Activated B cell treated with CpG ODN at 0.5 μM for 24 hours (primary cell): ENCODE results near the gene DHX40. TPM values are rescaled to one million over a fixed set of nuclear protein-coding genes. Genes with fewer than 3 reads are reported as not detected.

Source experiments
- ATAC-seq: fragments of 200-7000 bp; cut with Tn5 transposase; one replicate; pipeline ENCODE4 v1.10.0; 2021; ENCODE audit warnings: low read depth, mild to moderate bottlenecking, moderate library complexity
- CTCF ChIA-PET: fragments of 350-600 bp; sonication (Branson Sonifier 250); formaldehyde crosslinking; loops from one replicate; lab custom pipeline; 2021; ENCODE audit warnings: antibody characterized with exemption; lab: Charles Lee
- POLR2A ChIA-PET: fragments of 350-600 bp; sonication (Branson Sonifier 250); formaldehyde crosslinking; loops from one replicate; lab custom pipeline; 2021; ENCODE audit warnings: antibody characterized with exemption; lab: Charles Lee
- DNase-seq: peaks from one replicate; pipeline ENCODE4 v3.0.0; 2022
- H3K27ac Mint-ChIP-seq: one replicate; pipeline ENCODE4 v1.8.0; 2020; ENCODE audit warnings: mixed read lengths
- H3K27me3 Mint-ChIP-seq: one replicate; pipeline ENCODE4 v1.8.0; 2021; ENCODE audit warnings: mixed read lengths
- H3K36me3 Mint-ChIP-seq: one replicate; pipeline ENCODE4 v1.8.0; 2021; ENCODE audit warnings: low read depth, mixed read lengths
- H3K4me1 Mint-ChIP-seq: one replicate; pipeline ENCODE4 v1.8.0; 2021; ENCODE audit warnings: mixed read lengths
- H3K4me3 Mint-ChIP-seq: one replicate; pipeline ENCODE4 v1.8.0; 2020; ENCODE audit warnings: mild to moderate bottlenecking, mixed read lengths
- H3K9me3 Mint-ChIP-seq: one replicate; pipeline ENCODE4 v1.8.0; 2020; ENCODE audit warnings: mixed read lengths
- intact Hi-C: fragments of 100-400 bp; cut with micrococcal nuclease; formaldehyde crosslinking; loops from one replicate; pipeline ENCODE4 v1.15.1; 2024
- total RNA-seq: library from RNA; stranded (reverse); gene quantifications from 2 replicates; pipeline ENCODE4 v1.2.3, GENCODE V29; 2022
- TF ChIP-seq, protein P1 (sequence below): fragments of 200-600 bp; IDR thresholded peaks from one replicate; pipeline ENCODE4 v1.8.0; 2022; ENCODE audit warnings: antibody characterized with exemption, mild to moderate bottlenecking

The DHX40 gene
- total RNA-seq, 1 donor from 2014 or later: 22.6 TPM

DNA sequence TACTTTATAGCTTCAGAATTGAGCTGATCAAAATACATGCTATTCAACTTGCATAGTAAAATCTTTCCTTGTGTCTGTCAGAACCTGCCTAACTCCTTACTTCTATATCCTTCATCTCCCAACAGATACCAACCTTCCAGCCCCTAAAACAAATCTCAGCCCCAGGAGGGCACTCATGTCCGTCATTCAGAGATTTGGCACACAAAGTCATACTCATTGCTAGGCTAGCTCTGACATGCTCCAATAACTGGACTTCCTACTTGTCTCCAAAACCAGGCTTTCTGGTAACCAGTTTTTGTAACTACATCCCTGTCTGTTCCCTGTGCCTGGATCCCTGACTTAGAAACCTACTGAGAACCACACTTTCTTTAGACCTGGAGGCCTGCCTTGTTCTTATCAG lies 37.5 kb upstream of the DHX40 start:
- POLR2A ChIA-PET: no interaction called here
- no peak overlapping the region for H3K27ac Mint-ChIP-seq
- no peaks in the 10 kb centered on the region for H3K9me3 Mint-ChIP-seq
- intact Hi-C loops: loop anchor here (10.0 kb wide), 1 partner anchor 147 kb away; no protein-coding TSS in a partner anchor
- CTCF ChIA-PET: interaction anchor here (1.1 kb wide), 1 partner anchor 10 kb away, joined by 6 read pairs; no protein-coding TSS in a partner anchor
- peaks cover 10% of the 10 kb centered on the region for H3K27me3 Mint-ChIP-seq
- peaks cover 2% of the 10 kb centered on the region for H3K4me1 Mint-ChIP-seq
- DNase-seq (no peak), ATAC-seq (no peak)
- TF ChIP-seq, protein P1, sequence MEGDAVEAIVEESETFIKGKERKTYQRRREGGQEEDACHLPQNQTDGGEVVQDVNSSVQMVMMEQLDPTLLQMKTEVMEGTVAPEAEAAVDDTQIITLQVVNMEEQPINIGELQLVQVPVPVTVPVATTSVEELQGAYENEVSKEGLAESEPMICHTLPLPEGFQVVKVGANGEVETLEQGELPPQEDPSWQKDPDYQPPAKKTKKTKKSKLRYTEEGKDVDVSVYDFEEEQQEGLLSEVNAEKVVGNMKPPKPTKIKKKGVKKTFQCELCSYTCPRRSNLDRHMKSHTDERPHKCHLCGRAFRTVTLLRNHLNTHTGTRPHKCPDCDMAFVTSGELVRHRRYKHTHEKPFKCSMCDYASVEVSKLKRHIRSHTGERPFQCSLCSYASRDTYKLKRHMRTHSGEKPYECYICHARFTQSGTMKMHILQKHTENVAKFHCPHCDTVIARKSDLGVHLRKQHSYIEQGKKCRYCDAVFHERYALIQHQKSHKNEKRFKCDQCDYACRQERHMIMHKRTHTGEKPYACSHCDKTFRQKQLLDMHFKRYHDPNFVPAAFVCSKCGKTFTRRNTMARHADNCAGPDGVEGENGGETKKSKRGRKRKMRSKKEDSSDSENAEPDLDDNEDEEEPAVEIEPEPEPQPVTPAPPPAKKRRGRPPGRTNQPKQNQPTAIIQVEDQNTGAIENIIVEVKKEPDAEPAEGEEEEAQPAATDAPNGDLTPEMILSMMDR: no peak
- no peak overlapping the region for H3K4me3 Mint-ChIP-seq
- H3K36me3 Mint-ChIP-seq: no peaks in the 10 kb centered on the region

DNA sequence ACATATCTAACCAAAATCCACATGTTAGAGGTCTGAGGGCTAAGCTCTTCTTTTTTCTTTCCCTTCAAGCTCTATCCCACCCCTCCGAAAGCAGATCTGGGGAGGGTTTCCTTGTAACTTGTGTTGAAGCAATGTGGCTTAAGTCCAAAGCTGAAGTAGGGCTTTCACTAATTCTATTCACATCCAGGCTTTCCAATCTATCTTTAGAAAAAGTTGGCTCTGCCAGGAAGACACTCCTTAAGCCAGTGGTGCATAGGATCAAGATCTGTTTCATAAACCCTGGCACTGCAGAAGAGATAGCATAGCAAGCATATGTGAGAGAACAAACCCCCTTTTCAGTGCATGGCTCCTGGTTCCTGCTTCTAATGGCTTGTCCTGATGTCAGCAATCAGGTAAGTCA lies 34.9 kb upstream of the DHX40 start:
- Mint-ChIP-seq H3K27me3 (peaks cover 10% of the 10 kb centered on the region), H3K27ac (no peak overlapping the region), H3K4me1 (peaks cover 7% of the 10 kb centered on the region), H3K9me3 (no peaks in the 10 kb centered on the region), H3K36me3 (no peaks in the 10 kb centered on the region), H3K4me3 (no peak overlapping the region)
- CTCF ChIA-PET: no interaction called here
- TF ChIP-seq, protein P1: no peak
- POLR2A ChIA-PET: no interaction called here
- ATAC-seq (no peak), DNase-seq (no peak)
- intact Hi-C loops: no loop called here

DNA sequence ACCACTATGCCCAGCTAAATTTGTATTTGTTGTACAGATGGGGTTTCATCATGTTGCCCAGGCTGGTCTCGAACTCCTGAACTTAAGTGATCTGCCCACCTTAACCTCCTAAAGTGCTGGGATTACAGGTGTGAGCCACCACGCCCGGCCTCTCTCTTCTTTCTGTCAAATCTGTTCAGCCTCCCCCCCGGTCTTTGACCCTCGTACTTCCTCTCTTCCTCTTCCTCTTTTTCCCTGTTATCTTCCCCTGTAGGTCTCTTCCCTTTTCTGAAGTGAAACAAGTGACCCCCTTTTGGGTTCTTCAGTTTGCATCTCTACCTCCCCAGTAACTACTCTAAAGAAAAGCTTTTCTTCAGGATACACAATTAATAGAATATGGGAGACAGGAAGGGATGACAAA lies 31.7 kb upstream of the DHX40 start:
- CTCF ChIA-PET: no interaction called here
- Mint-ChIP-seq H3K9me3 (peaks cover 3% of the 10 kb centered on the region), H3K4me3 (no peak overlapping the region), H3K27ac (no peak overlapping the region), H3K36me3 (no peaks in the 10 kb centered on the region), H3K4me1 (peaks cover 7% of the 10 kb centered on the region), H3K27me3 (peaks cover 8% of the 10 kb centered on the region)
- DNase-seq: no peak
- TF ChIP-seq, protein P1: no peak
- POLR2A ChIA-PET: interaction anchor here (0.7 kb wide), 1 partner anchor 20 kb away, joined by 4 read pairs; no protein-coding TSS in a partner anchor
- no peak for ATAC-seq
- intact Hi-C loops: no loop called here

DNA sequence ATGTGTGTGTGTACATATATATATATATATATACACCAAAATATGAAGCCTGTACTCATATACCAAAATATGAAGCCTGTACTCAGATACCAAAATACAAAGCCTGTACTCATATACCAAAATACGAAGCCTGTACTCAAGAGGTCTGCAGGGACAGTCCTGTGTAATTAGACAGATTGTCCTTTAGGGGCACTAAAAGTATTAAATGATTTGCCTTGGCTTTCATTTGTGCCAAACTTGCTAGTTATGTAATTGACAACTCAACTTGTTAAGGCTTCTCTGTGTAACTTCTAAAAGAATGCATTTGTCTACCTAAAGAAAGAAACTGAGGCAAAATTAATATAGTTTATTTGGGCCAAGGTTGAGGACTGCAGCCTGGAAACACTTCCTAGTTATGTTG lies 30.8 kb upstream of the DHX40 start:
- H3K36me3 Mint-ChIP-seq: no peaks in the 10 kb centered on the region

DNA sequence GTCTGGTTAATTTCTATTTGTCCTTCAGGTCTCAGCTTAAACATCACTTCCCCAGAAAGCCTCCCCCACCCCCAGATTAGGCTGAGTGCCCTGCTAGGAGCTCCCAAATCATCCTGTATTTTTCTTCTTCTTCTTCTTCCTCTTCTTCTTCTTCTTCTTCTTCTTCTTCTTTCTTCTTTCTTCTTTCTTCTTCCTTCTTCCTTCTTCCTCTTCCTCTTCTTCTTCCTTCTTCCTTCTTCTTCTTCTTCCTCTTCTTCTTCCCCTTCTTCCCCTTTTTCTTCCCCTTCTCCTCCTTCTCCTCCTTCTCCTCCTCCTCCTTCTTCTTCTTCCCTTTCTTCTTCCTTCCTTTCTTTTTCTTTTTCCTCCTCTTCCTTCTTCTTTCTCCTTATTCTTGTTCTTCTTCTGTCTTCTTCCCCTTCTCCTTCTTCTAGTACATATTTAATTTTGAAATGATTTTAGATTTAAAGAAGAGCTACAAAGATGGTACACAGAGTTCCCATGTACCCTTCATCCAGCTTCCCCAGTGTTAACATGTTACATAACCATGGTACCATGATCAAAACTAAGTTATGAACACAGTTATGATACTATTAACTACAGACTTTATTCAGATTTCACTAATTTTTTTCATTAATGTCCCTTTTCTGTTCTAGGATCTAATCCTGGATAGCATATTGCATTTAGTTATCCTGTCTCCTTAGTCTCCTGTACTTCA lies 27.1 kb upstream of the DHX40 start:
- POLR2A ChIA-PET: no interaction called here
- peaks cover 3% of the 10 kb centered on the region for H3K9me3 Mint-ChIP-seq
- no peak overlapping the region for H3K4me3 Mint-ChIP-seq
- DNase-seq: no peak
- H3K27me3 Mint-ChIP-seq: peaks cover 1% of the 10 kb centered on the region
- no peak overlapping the region for H3K27ac Mint-ChIP-seq
- TF ChIP-seq, protein P1: no peak
- H3K36me3 Mint-ChIP-seq: no peaks in the 10 kb centered on the region
- CTCF ChIA-PET: interaction anchor here (0.7 kb wide), 1 partner anchor 758 kb away, joined by 4 read pairs; no protein-coding TSS in a partner anchor
- intact Hi-C loops: no loop called here
- peaks cover 4% of the 10 kb centered on the region for H3K4me1 Mint-ChIP-seq
- ATAC-seq: no peak

More for the DNA sequence above, 30.8 kb upstream of the DHX40 start:
- ChIA-PET POLR2A (no interaction called here), CTCF (no interaction called here)
- DNase-seq (no peak), ATAC-seq (no peak)
- Mint-ChIP-seq H3K9me3 (peaks cover 3% of the 10 kb centered on the region), H3K4me1 (peaks cover 7% of the 10 kb centered on the region), H3K4me3 (no peak overlapping the region), H3K27me3 (peaks cover 7% of the 10 kb centered on the region), H3K27ac (no peak overlapping the region)
- TF ChIP-seq, protein P1: no peak
- intact Hi-C loops: no loop called here
